Measurements from ENCODE around the gene FAM204A.

The FAM204A gene

DNA sequence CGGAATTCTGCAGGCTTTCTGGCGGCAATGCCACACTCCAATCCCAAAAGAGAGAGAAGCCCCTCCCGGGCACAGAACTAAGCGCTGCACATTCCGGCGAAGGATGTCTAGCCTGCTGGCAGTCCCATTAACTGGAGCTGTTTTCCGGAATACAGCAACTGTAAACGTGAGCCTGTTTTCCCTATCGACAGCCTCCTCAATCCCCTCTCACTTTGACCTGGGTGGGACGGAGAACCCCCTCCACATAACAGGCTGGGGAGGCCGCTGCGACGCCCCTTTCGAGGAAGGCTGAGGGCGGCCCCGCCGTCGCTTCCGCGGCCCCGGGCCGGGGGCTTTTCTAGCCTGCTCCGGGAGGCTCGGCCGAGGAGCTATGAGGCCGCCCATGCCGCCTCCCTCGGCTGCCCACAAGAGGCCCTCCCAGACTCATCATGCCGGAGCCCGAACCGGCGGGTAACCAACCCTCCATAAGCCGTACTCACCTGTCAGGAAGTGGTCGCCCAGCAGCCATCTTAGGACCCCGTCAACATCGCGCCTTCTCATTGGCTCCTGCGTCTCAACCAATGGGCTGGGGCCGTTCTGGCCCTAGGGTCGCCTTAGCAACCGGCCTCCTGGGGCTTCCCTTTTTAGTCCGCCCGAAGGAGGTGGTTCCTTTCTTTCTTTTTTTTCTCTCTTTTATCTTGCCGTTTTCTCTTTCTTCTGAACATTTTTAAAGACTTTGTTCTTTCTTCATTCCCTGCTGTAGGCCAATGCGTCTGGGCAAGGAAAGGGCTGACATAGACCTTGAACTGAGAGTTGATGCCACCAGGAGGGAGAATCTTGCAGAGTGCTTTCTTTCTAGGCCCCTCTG is at the start of gene FAM204A:
Gene FAM204A (minus strand): TSS at position 534 of the 847 bp plus-strand sequence. CDS start 5,909 bp downstream, outside the sequence.
- peak; percentile 81 to 96 for DNase-seq

DNA sequence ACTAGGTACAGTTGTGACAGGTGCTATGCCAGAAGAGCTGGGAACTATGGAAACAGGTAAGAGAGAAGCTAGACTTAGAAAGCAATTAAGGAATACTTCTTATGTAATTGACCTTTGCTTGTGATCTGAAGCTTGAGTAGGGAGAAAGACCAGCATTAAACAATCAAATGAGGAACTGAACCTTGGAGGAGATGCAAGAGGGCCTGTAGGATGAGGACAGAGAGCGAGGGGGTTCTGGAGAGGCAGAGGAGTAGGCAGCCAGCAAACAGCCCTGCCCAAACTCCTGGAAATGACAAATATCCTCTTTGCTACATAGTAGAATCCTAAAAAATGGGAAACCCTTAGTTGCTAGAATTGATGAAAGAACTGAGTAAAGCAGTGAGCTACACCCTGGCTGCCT is 41.6 kb upstream of the FAM204A start:
- no peak for DNase-seq

- no peak for DNase-seq
These were observed 41.1 kb upstream of the FAM204A start for GRCh38 chr10:118383063-118383689.

GRCh38 chr10:118374404-118374803 is 32.3 kb upstream of the FAM204A start:
- no peak for DNase-seq

- DNase-seq, result no peak
These were observed 31.7 kb upstream of the FAM204A start for GRCh38 chr10:118373786-118374185.

GRCh38 chr10:118370499-118370898 is 28.4 kb upstream of the FAM204A start:
- no peak for DNase-seq

- no peak for DNase-seq
These were observed 27.6 kb upstream of the FAM204A start for GRCh38 chr10:118369641-118370205.

- DNase-seq, result no peak
These were observed 23.6 kb upstream of the FAM204A start for GRCh38 chr10:118365702-118366101.

GRCh38 chr10:118362103-118362502 is 20.0 kb upstream of the FAM204A start:
- no peak for DNase-seq

- DNase-seq, result no peak
These were observed 16.2 kb upstream of the FAM204A start for GRCh38 chr10:118358327-118358726.

DNA sequence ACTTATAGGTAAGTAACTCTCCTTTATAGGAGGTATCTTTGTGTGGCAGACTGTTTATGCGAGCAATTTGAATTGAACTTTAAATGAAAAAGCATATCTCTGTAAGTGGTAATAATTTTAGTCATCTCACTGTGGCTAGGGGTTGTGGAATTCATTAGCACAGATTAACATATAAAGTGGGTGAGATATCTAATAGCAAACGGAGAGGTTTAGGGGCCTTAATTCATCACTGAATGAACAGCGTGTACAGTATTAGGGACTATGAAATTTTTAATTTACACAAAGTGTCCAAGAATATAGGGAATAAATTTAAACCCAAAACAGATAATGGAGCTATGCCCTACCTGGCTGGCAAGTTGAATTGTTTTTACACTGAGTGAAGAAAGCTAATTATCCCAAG is 15.7 kb upstream of the FAM204A start:
- DNase-seq, result no peak

GRCh38 chr10:118356628-118357027 is 14.5 kb upstream of the FAM204A start:
- DNase-seq, result no peak

- no peak for DNase-seq
These were observed 13.1 kb upstream of the FAM204A start for GRCh38 chr10:118355234-118355633.

GRCh38 chr10:118349235-118349634 is 7.1 kb upstream of the FAM204A start:
- no peak for DNase-seq

DNA sequence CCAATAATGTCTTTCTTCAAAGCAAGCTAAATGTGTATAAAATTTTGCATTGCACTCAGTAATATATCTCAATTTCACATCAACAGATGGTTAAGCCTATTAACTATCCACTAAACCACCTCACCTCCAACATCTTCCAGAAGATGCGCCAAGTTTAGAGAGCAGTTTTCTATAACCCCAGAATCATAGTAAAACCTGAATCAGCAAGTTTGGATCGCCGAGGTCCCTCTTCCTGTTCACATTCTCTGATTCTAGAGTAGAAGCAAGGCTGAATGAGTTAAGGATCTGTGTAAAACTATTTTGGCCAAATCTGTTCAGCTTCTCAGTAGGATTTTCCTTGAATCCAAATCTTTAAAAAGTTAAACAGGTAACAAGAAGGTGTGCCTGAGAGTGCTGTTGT is 1.4 kb upstream of the FAM204A start:
- DNase-seq, result no peak

DNA sequence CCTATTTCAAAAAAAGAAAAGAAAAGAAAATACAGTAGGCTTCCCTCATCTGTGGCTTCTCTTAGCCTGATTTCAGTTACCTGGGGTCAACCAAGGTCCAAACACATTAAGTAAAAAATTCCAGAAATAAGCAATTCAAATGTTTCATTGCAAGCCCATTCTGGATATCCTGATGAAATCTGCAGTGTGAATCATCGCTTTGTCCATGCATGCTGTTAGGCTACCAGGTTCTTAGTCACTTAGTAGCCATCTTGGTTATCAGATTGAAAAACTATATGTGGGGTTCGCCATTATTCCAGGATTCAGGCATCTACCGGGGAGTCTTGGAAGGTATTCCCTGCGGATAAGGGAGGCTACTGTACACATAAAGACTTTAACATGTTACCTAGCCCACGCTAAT is 991 bp upstream of the FAM204A start:
- DNase-seq, result no peak

DNA sequence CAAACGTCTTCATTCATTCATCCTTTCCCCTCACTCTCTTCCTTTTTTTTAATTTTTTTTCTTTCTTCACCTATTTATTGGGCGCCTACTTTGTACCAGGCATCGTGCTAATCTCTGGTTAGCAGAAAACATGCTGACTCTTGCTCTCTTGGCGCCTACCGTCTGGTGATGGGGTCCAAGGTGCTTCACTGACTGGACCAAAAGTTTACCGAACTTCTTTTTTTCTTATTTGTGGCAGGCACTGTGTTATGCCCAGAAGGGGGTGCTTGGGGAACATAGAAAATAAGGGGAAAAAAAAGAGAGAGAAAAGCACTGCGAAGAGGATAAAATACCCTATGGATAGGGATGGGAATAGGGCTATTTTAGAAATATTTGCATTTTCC is 505 bp upstream of the FAM204A start:
- DNase-seq, result no peak

DNA sequence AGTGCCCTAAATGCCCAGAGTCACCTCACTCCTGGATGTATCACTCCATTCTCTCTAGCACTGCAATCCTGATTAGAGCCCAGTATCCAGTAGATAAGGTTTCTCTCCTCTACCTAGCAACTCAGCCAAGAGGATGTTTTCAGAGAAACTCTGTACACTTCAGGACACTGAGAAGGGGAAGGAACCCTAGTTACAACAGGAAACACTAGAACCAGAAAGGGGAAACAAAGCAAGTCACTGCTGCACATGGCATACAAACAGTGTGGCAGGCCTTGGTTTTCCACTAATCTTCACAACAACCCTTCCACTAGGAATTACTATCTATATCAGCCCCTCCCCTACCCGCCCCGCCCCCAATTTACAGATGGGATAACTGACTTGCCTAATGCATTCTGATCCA is 1.6 kb downstream of the FAM204A start:
- DNase-seq, result peak in 1 of 2 donors; percentile 39

- no peak for DNase-seq
These were observed 3.0 kb downstream of the FAM204A start for GRCh38 chr10:118339111-118339510.

DNA sequence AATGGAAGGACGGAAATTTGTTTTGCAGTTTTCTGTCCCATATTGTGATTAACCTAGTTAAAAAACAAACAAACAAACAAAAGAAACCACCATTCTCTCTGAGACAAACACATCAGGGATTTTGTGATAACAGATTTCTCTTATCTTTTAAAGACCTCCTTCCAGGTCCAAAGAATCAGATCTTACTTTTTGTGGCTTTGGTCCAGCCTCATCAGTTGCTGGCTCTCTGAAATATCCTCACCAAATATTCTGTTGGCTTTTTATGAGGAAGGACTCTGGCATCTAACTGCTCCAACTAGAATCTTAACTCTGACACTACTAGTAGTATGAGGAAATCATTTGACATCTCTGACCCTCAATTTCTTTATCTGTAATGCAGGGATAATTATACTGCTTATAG is 4.8 kb downstream of the FAM204A start:
- DNase-seq, result no peak

- no peak for DNase-seq
These were observed 8.3 kb downstream of the FAM204A start for GRCh38 chr10:118333871-118334270.

DNA sequence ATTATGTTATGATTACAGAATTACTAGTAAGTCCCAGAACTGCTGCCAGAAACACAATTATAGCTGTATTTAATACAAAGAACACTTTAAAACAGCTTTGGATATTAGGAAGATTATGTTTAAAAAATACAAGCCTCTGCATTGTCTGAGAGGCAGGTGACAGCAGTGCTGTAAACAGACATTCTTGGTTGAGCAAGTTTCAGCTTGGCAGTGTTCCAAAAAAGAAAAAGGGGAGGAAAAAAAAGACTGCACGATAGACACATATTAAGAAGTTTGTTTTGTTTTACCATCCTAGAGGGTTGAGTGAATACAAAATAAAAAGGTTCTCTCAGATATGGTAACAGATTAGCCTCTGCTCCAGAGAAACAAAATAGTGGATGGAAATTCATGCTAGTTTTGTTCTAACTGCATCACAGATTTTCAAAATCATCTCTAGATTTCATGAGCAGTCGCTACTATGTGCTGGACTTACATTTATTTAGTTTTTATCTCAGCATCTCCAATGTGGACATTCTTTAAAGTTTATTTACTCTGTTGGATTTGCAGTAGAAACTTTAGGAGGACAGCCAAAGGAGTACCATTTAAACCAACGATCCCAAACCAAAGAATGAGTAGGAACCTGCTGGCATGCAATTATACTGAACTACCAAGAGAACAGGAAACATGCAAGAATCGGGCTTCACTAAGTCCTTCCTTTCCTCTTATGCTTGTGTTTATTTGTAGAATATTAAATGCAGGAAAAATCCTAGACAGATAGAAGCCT is 9.0 kb downstream of the FAM204A start:
- DNase-seq, result no peak

DNA sequence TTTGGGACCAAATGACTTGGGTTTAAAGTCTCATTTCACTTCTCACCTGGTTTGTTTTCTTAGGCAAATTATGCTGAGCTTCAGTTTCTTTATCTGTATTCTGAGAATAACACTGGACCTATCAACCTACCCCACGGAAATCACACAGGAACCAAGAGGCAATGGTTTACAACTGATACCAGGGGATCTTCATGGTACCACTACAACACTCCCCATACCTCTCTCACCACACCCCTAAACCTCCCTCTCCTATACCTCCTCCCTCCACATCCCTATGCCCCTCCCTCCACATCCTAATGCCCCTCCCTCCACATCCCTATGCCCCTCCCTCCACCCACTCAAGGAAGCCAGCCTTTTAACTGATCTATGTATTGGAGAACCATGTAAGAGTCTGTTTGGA is 9.9 kb downstream of the FAM204A start:
- DNase-seq, result no peak
